GM12891 (cell line): ENCODE results near the gene SLC4A3.

Source experiments
- POLR2A ChIP-seq: IDR thresholded peaks from 2 replicates; pipeline ENCODE4 v1.6.1; 2011; ENCODE audit warnings: low read depth, low read length, control low read depth
- POLR2AphosphoS5 ChIP-seq: IDR thresholded peaks from 2 replicates; pipeline ENCODE4 v1.6.1; 2011; ENCODE audit warnings: low read depth, low read length, control low read depth
- POU2F2 ChIP-seq: IDR thresholded peaks from 2 replicates; pipeline ENCODE4 v1.6.1; 2011; ENCODE audit warnings: low read depth, mild to moderate bottlenecking, control low read depth, low read length, moderate library complexity
- TAF1 ChIP-seq: IDR thresholded peaks from 2 replicates; pipeline ENCODE4 v1.6.1; 2011; ENCODE audit warnings: low read depth, low read length, control low read depth

DNA sequence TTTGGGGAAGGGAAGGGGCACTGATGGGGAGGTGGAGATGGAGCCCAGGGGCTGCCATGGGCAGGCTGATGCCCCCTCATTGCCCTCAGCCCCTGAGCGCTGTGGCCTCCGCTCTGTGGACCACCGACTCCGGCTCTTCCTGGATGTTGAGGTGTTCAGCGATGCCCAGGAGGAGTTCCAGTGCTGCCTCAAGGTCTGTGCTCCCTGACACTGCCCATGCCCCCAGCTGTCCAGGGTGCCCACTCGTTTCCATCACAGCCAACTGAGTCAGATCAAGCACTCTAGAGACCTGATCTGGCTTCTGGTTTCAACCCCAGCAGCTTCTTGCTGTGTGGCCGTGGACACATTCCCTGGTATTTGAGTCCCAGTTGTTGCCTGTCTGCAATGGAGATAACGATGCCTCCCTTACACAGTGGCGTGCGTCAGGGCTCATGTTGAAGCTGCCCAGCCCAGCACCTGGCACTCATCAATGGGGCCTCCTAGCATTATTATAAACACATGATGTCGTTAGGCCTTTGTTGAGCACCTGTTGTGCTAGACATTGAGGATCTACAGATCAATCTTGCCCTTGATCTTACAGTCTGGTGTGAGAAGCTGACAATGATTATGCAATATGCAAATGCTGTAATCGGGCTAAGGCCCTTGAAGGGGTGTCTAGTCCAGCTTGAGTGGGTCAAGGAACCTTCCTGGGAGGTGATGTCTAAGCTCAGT lies 15.4 kb upstream of the SLC4A3 start:
- TF ChIP-seq POU2F2 (no peak), POLR2A (no peak), POLR2AphosphoS5 (no peak), TAF1 (no peak)
